Measurements from ENCODE around the gene PCDHB11. TPM values are rescaled to one million over a fixed set of nuclear protein-coding genes. Genes with fewer than 3 reads are reported as not detected.
"Not testable (repeated sequence)": the region's sequence is repeated elsewhere in the genome, so short reads cannot be mapped to it uniquely, and the experiment has no call there.

The PCDHB11 gene
- total and polyA plus RNA-seq, 4 donors, result 3.8 to 9.7 (median 5.8) TPM

DNA sequence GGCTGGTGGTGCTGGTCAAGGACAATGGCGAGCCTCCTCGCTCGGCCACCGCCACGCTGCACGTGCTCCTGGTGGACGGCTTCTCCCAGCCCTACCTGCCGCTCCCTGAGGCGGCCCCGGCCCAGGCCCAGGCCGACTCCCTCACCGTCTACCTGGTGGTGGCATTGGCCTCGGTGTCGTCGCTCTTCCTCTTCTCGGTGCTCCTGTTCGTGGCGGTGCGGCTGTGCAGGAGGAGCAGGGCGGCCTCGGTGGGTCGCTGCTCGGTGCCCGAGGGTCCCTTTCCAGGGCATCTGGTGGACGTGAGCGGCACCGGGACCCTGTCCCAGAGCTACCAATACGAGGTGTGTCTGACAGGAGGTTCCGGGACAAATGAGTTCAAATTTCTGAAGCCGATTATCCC lies 26.0 kb downstream of the PCDHB11 start:
- H3K9me3 ChIP-seq (ENCODE audit: control insufficient read depth, insufficient read depth, low read length), result peaks cover 15% of the 10 kb centered on the region
- not testable (repeated sequence) for DNase-seq (ENCODE audit: low read depth in 4 of 6, low spot score in 6 of 6); H3K27me3 ChIP-seq (ENCODE audit: control insufficient read depth, insufficient read depth, low read length); H3K4me1 ChIP-seq (ENCODE audit: control insufficient read depth, insufficient read depth, low read length); H3K36me3 ChIP-seq (ENCODE audit: control insufficient read depth, insufficient read depth, low read length); H3K4me3 ChIP-seq (ENCODE audit: low read depth, low read length); H3K27ac ChIP-seq (ENCODE audit: low read depth, low read length)
- WGBS (ENCODE audit: insufficient coverage), result 22% methylated on average over 19 of the region's 30 CpGs

DNA sequence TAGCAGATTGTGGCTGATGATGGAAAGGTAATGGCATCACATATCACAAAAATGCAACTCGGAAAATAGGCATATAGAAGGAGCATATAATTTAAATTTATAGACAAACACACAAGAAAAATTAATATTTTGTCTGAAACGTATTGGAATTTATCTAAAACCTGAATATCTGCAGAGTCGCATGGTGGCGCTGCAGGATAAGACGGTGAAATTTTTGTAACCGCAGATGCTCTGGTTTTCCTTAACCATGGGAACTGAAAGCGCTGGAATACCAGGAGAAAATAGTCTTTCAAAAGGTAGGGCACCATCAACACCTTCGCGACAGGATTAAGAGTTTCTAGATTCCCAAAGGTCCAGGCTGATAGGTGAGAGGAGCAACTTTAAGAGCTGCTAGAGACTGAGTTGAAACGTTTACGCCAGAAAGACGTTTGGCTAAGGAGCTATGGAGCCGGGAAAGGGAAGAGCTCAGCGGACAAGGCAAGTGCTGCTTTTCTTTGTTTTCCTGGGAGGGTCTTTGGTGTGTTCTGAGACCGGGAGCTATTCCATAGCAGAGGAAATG lies 34.8 kb downstream of the PCDHB11 start:
- Histone ChIP-seq H3K9me3 (ENCODE audit: control insufficient read depth, insufficient read depth, low read length) (peaks cover 14% of the 10 kb centered on the region), H3K36me3 (ENCODE audit: control insufficient read depth, insufficient read depth, low read length) (no peaks in the 10 kb centered on the region), H3K27ac (ENCODE audit: low read depth, low read length) (no peak overlapping the region), H3K27me3 (ENCODE audit: control insufficient read depth, insufficient read depth, low read length) (no peaks in the 10 kb centered on the region), H3K4me1 (ENCODE audit: control insufficient read depth, insufficient read depth, low read length) (no peaks in the 10 kb centered on the region), H3K4me3 (ENCODE audit: low read depth, low read length) (no peak overlapping the region)
- 1% methylated on average over 14 of the region's 15 CpGs for WGBS (ENCODE audit: insufficient coverage)
- DNase-seq (ENCODE audit: low read depth in 4 of 6, low spot score in 6 of 6), result peak in 2 of 6 donors; percentile 33 to 45

DNA sequence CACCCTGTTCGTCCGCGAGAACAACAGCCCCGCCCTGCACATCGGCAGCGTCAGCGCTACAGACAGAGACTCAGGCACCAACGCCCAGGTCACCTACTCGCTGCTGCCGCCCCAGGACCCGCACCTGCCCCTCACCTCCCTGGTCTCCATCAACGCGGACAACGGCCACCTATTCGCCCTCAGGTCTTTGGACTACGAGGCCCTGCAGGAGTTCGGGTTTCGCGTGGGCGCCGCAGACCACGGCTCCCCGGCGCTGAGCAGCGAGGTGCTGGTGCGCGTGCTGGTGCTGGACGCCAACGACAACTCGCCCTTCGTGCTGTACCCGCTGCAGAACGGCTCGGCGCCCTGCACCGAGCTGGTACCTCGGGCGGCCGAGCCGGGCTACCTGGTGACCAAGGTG lies 36.5 kb downstream of the PCDHB11 start:
- not testable (repeated sequence) for H3K4me1 ChIP-seq (ENCODE audit: control insufficient read depth, insufficient read depth, low read length); H3K4me3 ChIP-seq (ENCODE audit: low read depth, low read length); DNase-seq (ENCODE audit: low read depth in 4 of 6, low spot score in 6 of 6); H3K36me3 ChIP-seq (ENCODE audit: control insufficient read depth, insufficient read depth, low read length); H3K27ac ChIP-seq (ENCODE audit: low read depth, low read length); H3K27me3 ChIP-seq (ENCODE audit: control insufficient read depth, insufficient read depth, low read length)
- 17% methylated on average over 40 of the region's 40 CpGs for WGBS (ENCODE audit: insufficient coverage)
- H3K9me3 ChIP-seq (ENCODE audit: control insufficient read depth, insufficient read depth, low read length), result peaks cover 20% of the 10 kb centered on the region

DNA sequence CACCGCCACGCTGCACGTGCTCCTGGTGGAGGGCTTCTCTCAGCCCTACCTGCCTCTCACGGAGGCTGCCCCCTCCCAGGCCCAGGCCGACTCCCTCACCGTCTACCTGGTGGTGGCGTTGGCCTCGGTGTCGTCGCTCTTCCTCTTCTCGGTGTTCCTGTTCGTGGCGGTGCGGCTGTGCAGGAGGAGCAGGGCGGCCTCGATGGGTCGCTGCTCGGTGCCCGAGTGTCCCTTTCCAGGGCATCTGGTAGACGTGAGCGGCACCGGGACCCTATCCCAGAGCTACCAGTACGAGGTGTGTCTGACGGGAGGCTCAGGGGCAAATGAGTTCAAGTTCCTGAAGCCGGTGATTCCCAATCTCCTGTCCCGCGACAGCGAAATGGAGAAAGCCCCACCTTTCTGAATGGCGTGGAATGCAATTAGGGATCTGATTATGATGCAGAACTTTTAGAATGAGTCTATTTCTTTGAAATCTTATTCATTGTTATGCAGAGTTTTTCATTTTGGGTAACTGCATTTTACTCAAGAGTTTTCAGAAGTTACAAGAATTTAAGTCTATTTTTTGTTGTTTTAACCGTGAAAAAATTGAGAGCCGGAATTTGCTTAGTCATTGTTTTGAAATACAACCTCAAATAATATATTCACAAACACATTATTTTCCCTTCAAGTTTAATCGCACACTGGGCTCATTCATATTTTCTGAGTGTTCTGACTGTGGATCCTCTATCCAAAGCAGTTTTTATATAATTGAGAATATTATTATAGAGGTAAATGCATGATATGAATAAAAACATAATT lies 37.3 kb downstream of the PCDHB11 start:
- 14% methylated on average over 29 of the region's 32 CpGs for WGBS (ENCODE audit: insufficient coverage)
- H3K27ac ChIP-seq (ENCODE audit: low read depth, low read length), result no peak overlapping the region
- H3K27me3 ChIP-seq (ENCODE audit: control insufficient read depth, insufficient read depth, low read length), result no peaks in the 10 kb centered on the region
- peaks cover 4% of the 10 kb centered on the region for H3K36me3 ChIP-seq (ENCODE audit: control insufficient read depth, insufficient read depth, low read length)
- no peaks in the 10 kb centered on the region for H3K4me1 ChIP-seq (ENCODE audit: control insufficient read depth, insufficient read depth, low read length)
- DNase-seq (ENCODE audit: low read depth in 4 of 6, low spot score in 6 of 6), result no peak
- peaks cover 23% of the 10 kb centered on the region for H3K9me3 ChIP-seq (ENCODE audit: control insufficient read depth, insufficient read depth, low read length)
- no peak overlapping the region for H3K4me3 ChIP-seq (ENCODE audit: low read depth, low read length)

DNA sequence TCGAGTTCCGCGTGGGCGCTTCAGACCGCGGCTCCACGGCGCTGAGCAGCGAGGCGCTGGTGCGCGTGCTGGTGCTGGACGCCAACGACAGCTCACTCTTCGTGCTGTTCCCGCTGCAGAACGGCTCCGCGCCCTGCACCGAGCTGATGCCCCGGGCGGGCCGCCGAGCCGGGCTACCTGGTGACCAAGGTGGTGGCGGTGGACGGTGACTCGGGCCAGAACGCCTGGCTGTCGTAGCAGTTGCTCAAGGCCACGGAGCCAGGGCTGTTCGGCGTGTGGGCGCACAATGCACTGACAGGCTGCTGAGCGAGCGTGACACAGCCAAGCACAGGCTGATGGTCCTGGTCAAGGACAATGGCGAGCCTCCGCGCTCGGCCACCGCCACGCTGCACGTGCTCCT lies 42.1 kb downstream of the PCDHB11 start:
- Histone ChIP-seq H3K27me3 (ENCODE audit: control insufficient read depth, insufficient read depth, low read length) (no peaks in the 10 kb centered on the region), H3K4me1 (ENCODE audit: control insufficient read depth, insufficient read depth, low read length) (peaks cover 3% of the 10 kb centered on the region), H3K36me3 (ENCODE audit: control insufficient read depth, insufficient read depth, low read length) (peaks cover 7% of the 10 kb centered on the region), H3K4me3 (ENCODE audit: low read depth, low read length) (no peak overlapping the region), H3K9me3 (ENCODE audit: control insufficient read depth, insufficient read depth, low read length) (peaks cover 27% of the 10 kb centered on the region), H3K27ac (ENCODE audit: low read depth, low read length) (no peak overlapping the region)
- WGBS (ENCODE audit: insufficient coverage), result 17% methylated on average over 43 of the region's 43 CpGs
- DNase-seq (ENCODE audit: low read depth in 4 of 6, low spot score in 6 of 6), result no peak

DNA sequence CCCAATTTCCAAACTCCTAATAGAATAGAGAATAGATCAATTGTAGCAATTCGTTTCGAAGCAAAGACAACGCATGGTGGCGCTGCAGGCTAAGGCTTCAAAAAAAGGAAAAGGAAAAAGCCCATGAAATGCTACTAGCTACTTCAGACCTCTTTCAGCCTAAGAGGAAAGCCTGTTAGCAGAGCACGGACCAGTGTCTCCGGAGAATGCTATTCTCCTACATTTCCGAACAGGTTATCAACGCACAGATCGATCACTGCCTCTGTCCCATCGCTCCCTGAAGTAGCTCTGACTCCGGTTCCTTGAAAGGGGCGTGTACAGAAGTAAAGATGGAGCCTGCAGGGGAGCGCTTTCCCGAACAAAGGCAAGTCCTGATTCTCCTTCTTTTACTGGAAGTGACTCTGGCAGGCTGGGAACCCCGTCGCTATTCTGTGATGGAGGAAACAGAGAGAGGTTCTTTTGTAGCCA lies 45.9 kb downstream of the PCDHB11 start, which contains the start of gene PCDHB15:
Gene PCDHB15, plus strand, starts transcription at position 146 of the 468 bp plus-strand sequence. Its CDS starts 184 bp downstream, at position 330.
- Histone ChIP-seq H3K27ac (ENCODE audit: low read depth, low read length) (no peak within 1 kb of the TSS), H3K4me3 (ENCODE audit: low read depth, low read length) (peak within 1 kb of the TSS; percentile 4), H3K4me1 (ENCODE audit: control insufficient read depth, insufficient read depth, low read length) (peaks cover 3% of the 10 kb centered on the region), H3K9me3 (ENCODE audit: control insufficient read depth, insufficient read depth, low read length) (peaks cover 22% of the 10 kb centered on the region), H3K27me3 (ENCODE audit: control insufficient read depth, insufficient read depth, low read length) (no peaks in the 10 kb centered on the region), H3K36me3 (ENCODE audit: control insufficient read depth, insufficient read depth, low read length) (peaks cover 17% of the 10 kb centered on the region)
- WGBS (ENCODE audit: insufficient coverage), result 14% methylated on average over 12 of the region's 16 CpGs
- DNase-seq (ENCODE audit: low read depth in 4 of 6, low spot score in 6 of 6), result peak in 3 of 6 donors; percentile 23 to 74 (median 69)

DNA sequence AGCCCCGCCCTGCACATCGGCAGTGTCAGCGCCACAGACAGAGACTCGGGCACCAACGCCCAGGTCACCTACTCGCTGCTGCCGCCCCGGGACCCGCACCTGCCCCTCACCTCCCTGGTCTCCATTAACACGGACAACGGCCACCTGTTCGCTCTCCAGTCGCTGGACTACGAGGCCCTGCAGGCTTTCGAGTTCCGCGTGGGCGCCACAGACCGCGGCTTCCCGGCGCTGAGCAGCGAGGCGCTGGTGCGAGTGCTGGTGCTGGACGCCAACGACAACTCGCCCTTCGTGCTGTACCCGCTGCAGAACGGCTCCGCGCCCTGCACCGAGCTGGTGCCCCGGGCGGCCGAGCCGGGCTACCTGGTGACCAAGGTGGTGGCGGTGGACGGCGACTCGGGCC lies 47.5 kb downstream of the PCDHB11 start:
- WGBS (ENCODE audit: insufficient coverage), result 33% methylated on average over 18 of the region's 42 CpGs
- H3K36me3 ChIP-seq (ENCODE audit: control insufficient read depth, insufficient read depth, low read length), result peaks cover 13% of the 10 kb centered on the region
- not testable (repeated sequence) for DNase-seq (ENCODE audit: low read depth in 4 of 6, low spot score in 6 of 6); H3K27ac ChIP-seq (ENCODE audit: low read depth, low read length); H3K27me3 ChIP-seq (ENCODE audit: control insufficient read depth, insufficient read depth, low read length); H3K4me1 ChIP-seq (ENCODE audit: control insufficient read depth, insufficient read depth, low read length); H3K4me3 ChIP-seq (ENCODE audit: low read depth, low read length)
- peaks cover 17% of the 10 kb centered on the region for H3K9me3 ChIP-seq (ENCODE audit: control insufficient read depth, insufficient read depth, low read length)

DNA sequence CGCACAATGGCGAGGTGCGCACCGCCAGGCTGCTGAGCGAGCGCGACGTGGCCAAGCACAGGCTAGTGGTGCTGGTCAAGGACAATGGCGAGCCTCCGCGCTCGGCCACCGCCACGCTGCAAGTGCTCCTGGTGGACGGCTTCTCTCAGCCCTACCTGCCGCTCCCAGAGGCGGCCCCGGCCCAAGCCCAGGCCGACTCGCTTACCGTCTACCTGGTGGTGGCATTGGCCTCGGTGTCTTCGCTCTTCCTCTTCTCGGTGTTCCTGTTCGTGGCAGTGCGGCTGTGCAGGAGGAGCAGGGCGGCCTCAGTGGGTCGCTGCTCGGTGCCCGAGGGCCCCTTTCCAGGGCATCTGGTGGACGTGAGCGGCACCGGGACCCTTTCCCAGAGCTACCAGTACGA lies 48.0 kb downstream of the PCDHB11 start:
- H3K4me1 ChIP-seq (ENCODE audit: control insufficient read depth, insufficient read depth, low read length), result not testable (repeated sequence)

DNA sequence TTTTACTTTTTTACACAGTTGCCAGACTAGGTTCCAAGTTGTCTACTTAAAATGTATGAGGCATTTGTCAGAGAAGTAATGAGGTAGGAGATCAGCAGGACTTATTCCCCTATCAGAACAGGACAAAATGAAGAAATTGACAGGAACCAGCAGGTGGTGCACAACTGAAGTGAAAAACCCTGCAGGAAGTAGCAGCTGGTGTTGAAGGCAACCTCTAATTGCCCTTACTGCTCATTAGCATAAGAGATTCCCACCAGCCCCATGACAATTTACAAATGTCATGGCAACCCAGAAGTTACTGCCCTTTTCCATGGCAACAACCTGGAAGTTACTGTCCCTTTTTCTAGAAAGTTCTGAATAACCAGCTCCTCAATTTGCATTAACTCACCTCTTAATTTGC lies 51.1 kb downstream of the PCDHB11 start:
- H3K4me1 ChIP-seq (ENCODE audit: control insufficient read depth, insufficient read depth, low read length), result peaks cover 3% of the 10 kb centered on the region
- H3K27ac ChIP-seq (ENCODE audit: low read depth, low read length), result no peak overlapping the region
- H3K9me3 ChIP-seq (ENCODE audit: control insufficient read depth, insufficient read depth, low read length), result peaks cover 22% of the 10 kb centered on the region
- H3K4me3 ChIP-seq (ENCODE audit: low read depth, low read length), result no peak overlapping the region
- H3K36me3 ChIP-seq (ENCODE audit: control insufficient read depth, insufficient read depth, low read length), result peaks cover 13% of the 10 kb centered on the region
- no peak for DNase-seq (ENCODE audit: low read depth in 4 of 6, low spot score in 6 of 6)
- no peaks in the 10 kb centered on the region for H3K27me3 ChIP-seq (ENCODE audit: control insufficient read depth, insufficient read depth, low read length)

More for the DNA sequence above, 48.0 kb downstream of the PCDHB11 start:
- H3K4me3 ChIP-seq (ENCODE audit: low read depth, low read length); H3K27ac ChIP-seq (ENCODE audit: low read depth, low read length); H3K27me3 ChIP-seq (ENCODE audit: control insufficient read depth, insufficient read depth, low read length); DNase-seq (ENCODE audit: low read depth in 4 of 6, low spot score in 6 of 6): not testable (repeated sequence)
- H3K9me3 ChIP-seq (ENCODE audit: control insufficient read depth, insufficient read depth, low read length), result peaks cover 17% of the 10 kb centered on the region
- 32% methylated on average over 29 of the region's 34 CpGs for WGBS (ENCODE audit: insufficient coverage)
- peaks cover 13% of the 10 kb centered on the region for H3K36me3 ChIP-seq (ENCODE audit: control insufficient read depth, insufficient read depth, low read length)

Measured in spinal cord (tissue), 10 donors.